IMR-90 (cell line): ENCODE measurements around the gene PHKB. TPM values are rescaled to one million over a fixed set of nuclear protein-coding genes. Genes with fewer than 3 reads are reported as not detected.

Source experiments
- ATAC-seq: fragments of 200-7000 bp; cut with Tn5 transposase; 2 replicates; pipeline ENCODE4 v1.9.1; 2020; ENCODE audit warnings: low read depth, mild to moderate bottlenecking, moderate library complexity
- BruUV-seq: library from RNA; stranded (reverse); fragments of 400-500 nt; replicated peaks from 2 replicates; lab custom pipeline; 2021; lab: Mats Ljungman, UMichigan
- CTCF ChIA-PET: fragments of 300-600 bp; formaldehyde crosslinking; extraction: SDS; loops from one replicate; lab custom pipeline; 2021; ENCODE audit warnings: antibody characterized with exemption; lab: Yijun Ruan, JAX
- POLR2A ChIA-PET: fragments of 300-600 bp; sonication (Branson Sonifier 250); formaldehyde crosslinking; loops from one replicate; lab custom pipeline; 2022; ENCODE audit warnings: antibody characterized with exemption; ENCODE audit not compliant: unreplicated experiment; lab: Charles Lee
- DNase-seq: peaks from one replicate; pipeline ENCODE4 v3.0.0; 2013
- H2AFZ ChIP-seq: replicated peaks from 2 replicates; pipeline ENCODE3; 2013; ENCODE audit warnings: low read length, mild to moderate bottlenecking; ENCODE audit not compliant: poor library complexity
- H2AK5ac ChIP-seq: 2 replicates; pipeline ENCODE4 v1.6.1; 2013; ENCODE audit warnings: low read depth, low read length, inconsistent platforms
- H2AK9ac ChIP-seq: replicated peaks from 2 replicates; pipeline ENCODE3; 2013; ENCODE audit warnings: mild to moderate bottlenecking, low read depth, low read length, moderate library complexity; ENCODE audit not compliant: poor library complexity
- H2BK120ac ChIP-seq: 2 replicates; pipeline ENCODE4 v1.6.1; 2013; ENCODE audit warnings: low read depth, low read length, inconsistent platforms
- H2BK15ac ChIP-seq: 3 replicates; pipeline ENCODE4 v1.6.1; 2013; ENCODE audit warnings: low read depth, low read length, inconsistent platforms
- H2BK20ac ChIP-seq: 2 replicates; pipeline ENCODE4 v1.6.1; 2013; ENCODE audit warnings: low read depth, mild to moderate bottlenecking, inconsistent platforms, low read length, moderate library complexity
- H2BK5ac ChIP-seq: 2 replicates; pipeline ENCODE4 v1.6.1; 2013; ENCODE audit warnings: mild to moderate bottlenecking, low read depth, low read length, inconsistent platforms; ENCODE audit not compliant: poor library complexity, severe bottlenecking
- H3K14ac ChIP-seq: replicated peaks from 2 replicates; pipeline ENCODE4 v1.6.1; 2013; ENCODE audit warnings: low read depth, low read length, inconsistent platforms
- H3K18ac ChIP-seq: 2 replicates; pipeline ENCODE4 v1.6.1; 2013; ENCODE audit warnings: low read depth, low read length, control low read depth
- H3K23ac ChIP-seq: 2 replicates; pipeline ENCODE4 v1.6.1; 2013; ENCODE audit warnings: low read depth, low read length, inconsistent platforms
- H3K27ac ChIP-seq: 2 replicates; pipeline ENCODE4 v1.5.1; 2013; ENCODE audit warnings: mild to moderate bottlenecking, control low read depth, low read length; ENCODE audit not compliant: insufficient read depth
- H3K27me3 ChIP-seq: 2 replicates; pipeline ENCODE4 v1.6.1; 2013; ENCODE audit warnings: low read length; ENCODE audit not compliant: control insufficient read depth, insufficient read depth
- H3K36me3 ChIP-seq: 2 replicates; pipeline ENCODE4 v1.6.1; 2013; ENCODE audit warnings: low read length, mixed read lengths; ENCODE audit not compliant: control insufficient read depth, insufficient read depth
- H3K4ac ChIP-seq: 2 replicates; pipeline ENCODE4 v1.6.1; 2013; ENCODE audit warnings: low read depth, low read length, inconsistent platforms
- H3K4me1 ChIP-seq: 2 replicates; pipeline ENCODE4 v1.6.1; 2013; ENCODE audit warnings: low read length, mixed read lengths; ENCODE audit not compliant: control insufficient read depth, insufficient read depth
- H3K4me2 ChIP-seq: 2 replicates; pipeline ENCODE4 v1.6.1; 2013; ENCODE audit warnings: low read depth, mild to moderate bottlenecking, control low read depth, low read length, moderate library complexity
- H3K4me3 ChIP-seq: 2 replicates; pipeline ENCODE4 v1.5.1; 2013; ENCODE audit warnings: low read depth, mild to moderate bottlenecking, control low read depth, low read length, moderate library complexity; ENCODE audit not compliant: insufficient read depth
- H3K56ac ChIP-seq: 2 replicates; pipeline ENCODE4 v1.6.1; 2013; ENCODE audit warnings: low read length, inconsistent platforms; ENCODE audit not compliant: insufficient read depth; ENCODE audit errors: extremely low read depth
- H3K79me1 ChIP-seq, 2 experiments: 2 replicates each; pipeline ENCODE4 v1.6.1; 2013; ENCODE audit warnings: low read length in 2 of 2, inconsistent platforms in 1 of 2, low read depth in 1 of 2
- H3K9ac ChIP-seq: 2 replicates; pipeline ENCODE4 v1.6.1; 2013; ENCODE audit warnings: low read depth, low read length, control low read depth
- H3K9me1 ChIP-seq: 2 replicates; pipeline ENCODE4 v1.6.1; 2013; ENCODE audit warnings: low read length, inconsistent platforms; ENCODE audit not compliant: insufficient read depth
- H3K9me3 ChIP-seq: 2 replicates; pipeline ENCODE4 v1.6.1; 2013; ENCODE audit warnings: low read length; ENCODE audit not compliant: control insufficient read depth, insufficient read depth
- H4K20me1 ChIP-seq: 2 replicates; pipeline ENCODE4 v1.6.1; 2013; ENCODE audit warnings: low read length, inconsistent platforms; ENCODE audit not compliant: insufficient read depth
- H4K5ac ChIP-seq: 2 replicates; pipeline ENCODE4 v1.6.1; 2013; ENCODE audit warnings: mild to moderate bottlenecking, low read depth, low read length, control low read depth
- H4K8ac ChIP-seq, 2 experiments: 2 replicates each; pipeline ENCODE4 v1.6.1; 2013; ENCODE audit warnings: low read depth in 2 of 2, low read length in 2 of 2, control low read depth in 1 of 2, inconsistent platforms in 1 of 2
- H4K91ac ChIP-seq: 2 replicates; pipeline ENCODE4 v1.6.1; 2013; ENCODE audit warnings: low read depth, low read length, inconsistent platforms; ENCODE audit not compliant: insufficient read depth
- CHD1 ChIP-seq: IDR thresholded peaks from 2 replicates; pipeline ENCODE4 v1.6.1; 2012; ENCODE audit warnings: low read depth, low read length, improper control_type of control experiment
- MAFK ChIP-seq: IDR thresholded peaks from 2 replicates; pipeline ENCODE4 v1.6.1; 2012; ENCODE audit warnings: low read depth, low read length, improper control_type of control experiment
- dilution Hi-C: fragments of 300-500 bp; cut with HindIII; formaldehyde crosslinking; loops from one replicate; pipeline ENCODE4 v1.14.3; 2018; ENCODE audit warnings: low sequenced_read_pairs; ENCODE audit not compliant: unreplicated experiment
- in situ Hi-C: fragments of 300-500 bp; cut with MboI; formaldehyde crosslinking; loops from 3 replicates; pipeline ENCODE4 v1.14.3; 2019; ENCODE audit warnings: low sequenced_read_pairs, inconsistent platforms, mixed read lengths
- intact Hi-C: fragments of 100-400 bp; cut with micrococcal nuclease; formaldehyde crosslinking; loops from 2 replicates; pipeline ENCODE4 v1.10.0; 2022
- polyA plus RNA-seq, 3 experiments: library from polyadenylated mRNA; depleted of rRNA; stranded (reverse); fragments of >200 nt; gene quantifications; 2 replicates each; pipeline ENCODE4 v1.2.3, GENCODE V29; 2012; ENCODE audit warnings: low replicate concordance in 1 of 3
- total RNA-seq: library from RNA; depleted of rRNA; stranded (reverse); fragments of >200 nt; gene quantifications from 2 replicates; pipeline ENCODE4 v1.2.3, GENCODE V29; 2012

The PHKB gene
- total and polyA plus RNA-seq, 2 of the 4 experiments (the other 2 are of a cell fraction), result 24.2 to 58.6 TPM

DNA sequence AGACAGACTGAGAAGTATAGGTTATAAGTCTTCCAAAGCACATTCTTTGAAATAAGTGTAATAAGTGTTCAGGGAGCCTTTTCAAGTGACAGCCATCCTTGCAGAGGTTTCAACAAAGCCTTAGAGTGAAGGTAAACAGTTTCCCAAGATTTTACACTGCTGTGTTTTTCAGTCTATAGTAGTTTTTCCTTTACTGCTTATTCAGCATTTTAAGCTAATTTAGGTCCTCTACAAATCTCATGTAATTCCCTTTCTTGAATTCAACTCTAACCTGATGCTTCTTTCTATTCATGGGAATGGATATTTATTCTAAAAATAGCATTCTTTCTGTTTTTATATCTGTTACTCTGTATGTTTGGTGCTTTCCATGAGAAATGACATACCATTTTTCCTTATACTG lies 211.3 kb downstream of the PHKB start:
- CTCF ChIA-PET, result no interaction called here

More for the DNA sequence above, 211.3 kb downstream of the PHKB start:
- no peak for DNase-seq
- intact Hi-C loops, result no loop called here
- Histone ChIP-seq H3K14ac (no peak overlapping the region), H2AK5ac (no peak overlapping the region), H3K56ac (no peak overlapping the region), H2AFZ (no peak overlapping the region), H3K23ac (no peak overlapping the region), H3K9me3 (no peaks in the 10 kb centered on the region), H2BK15ac (no peak overlapping the region), H3K9ac (no peak overlapping the region), H2AK9ac (no peak overlapping the region), H3K27me3 (no peaks in the 10 kb centered on the region), H3K4me2 (no peak overlapping the region), H3K18ac (no peak overlapping the region), H2BK120ac (no peak overlapping the region), H3K4me1 (0 out of 2 replicates have a peak, but pooled peaks cover 3% of the 10 kb centered on the region), H4K8ac (no peak overlapping the region), H2BK20ac (no peak overlapping the region), H3K27ac (no peak overlapping the region), H3K36me3 (peaks cover 11% of the 10 kb centered on the region), H4K20me1 (no peaks in the 10 kb centered on the region), H3K4ac (no peak overlapping the region), H3K9me1 (no peaks in the 10 kb centered on the region), H3K79me1 (no peaks in the 10 kb centered on the region), H4K91ac (no peak overlapping the region), H3K4me3 (no peak overlapping the region), H4K5ac (no peak overlapping the region), H2BK5ac (no peak overlapping the region)
- TF ChIP-seq CHD1 (no peak), MAFK (peak; percentile 96)
- in situ Hi-C loops, result loop anchor here (25.0 kb wide), 1 partner anchor 510 kb away; no protein-coding TSS in a partner anchor
- dilution Hi-C loops, result no loop called here
- POLR2A ChIA-PET, result no interaction called here
- no TSS peak for BruUV-seq
- ATAC-seq, result no peak
